Upper lobe of left lung (tissue), 6 donors: ENCODE results near the gene PELI2. TPM values are rescaled to one million over a fixed set of nuclear protein-coding genes. Genes with fewer than 3 reads are reported as not detected.

Source experiments
- ATAC-seq, 2 donors: fragments of 200-7000 bp; cut with Tn5 transposase; one replicate each; pipeline ENCODE4 v1.9.1; 2022; ENCODE audit warnings: mild to moderate bottlenecking in 2 of 2, moderate library complexity in 2 of 2; ENCODE audit not compliant: low FRiP score in 2 of 2
- DNase-seq, 2 donors: peaks; one replicate each; pipeline ENCODE4 v3.0.0-alpha.2; 2019 to 2020
- H3K27ac ChIP-seq, 4 donors: fragments of 200-600 bp; sonication (generic); one replicate each; pipeline ENCODE4 v1.5.1; 2016 to 2019
- H3K27me3 ChIP-seq, 4 donors: fragments of 200-600 bp; sonication (generic); one replicate each; pipeline ENCODE4 v1.5.1; 2017 to 2019
- H3K36me3 ChIP-seq, 4 donors: fragments of 200-600 bp; sonication (generic); one replicate each; pipeline ENCODE4 v1.5.1; 2016 to 2019
- H3K4me1 ChIP-seq, 4 donors: fragments of 200-600 bp; sonication (generic); one replicate each; pipeline ENCODE4 v1.5.1; 2018 to 2019
- H3K4me3 ChIP-seq, 4 donors: fragments of 200-600 bp; sonication (generic); one replicate each; pipeline ENCODE4 v1.5.1; 2017 to 2019; ENCODE audit warnings: mild to moderate bottlenecking in 2 of 4, moderate library complexity in 1 of 4
- H3K9me3 ChIP-seq, 4 donors: fragments of 200-600 bp; sonication (generic); one replicate each; pipeline ENCODE4 v1.5.1; 2018 to 2019
- EP300 ChIP-seq, 4 donors: sonication (generic); formaldehyde crosslinking; IDR thresholded peaks; one replicate each; pipeline ENCODE4 v1.5.1; 2017; ENCODE audit warnings: antibody characterized with exemption in 4 of 4, control low read depth in 2 of 4
- POLR2A ChIP-seq, 4 donors: fragments of 450-650 bp; IDR thresholded peaks; one replicate each; pipeline ENCODE4 v1.5.1; 2016 to 2017; ENCODE audit warnings: antibody characterized with exemption in 4 of 4, mild to moderate bottlenecking in 2 of 4
- POLR2AphosphoS5 ChIP-seq, 2 donors: sonication (generic); formaldehyde crosslinking; IDR thresholded peaks; one replicate each; pipeline ENCODE4 v1.5.1; 2017; ENCODE audit warnings: antibody characterized with exemption in 2 of 2
- whole genome bisulfite sequencing, 2 donors: methylation state at CpG; one replicate each; pipeline ENCODE4 v1.1.5; 2017 to 2018; 5-methylcytosine and 5-hydroxymethylcytosine counted together
- total RNA-seq, 6 donors: library from RNA; depleted of rRNA in 4 of 6; stranded (reverse); fragments of >200 nt in 4 of 6; gene quantifications; one replicate each; pipeline versions ENCODE4 v1.1.0 to v1.2.1, GENCODE V29; 2016 to 2021
- TF ChIP-seq, protein P1 (sequence below), 6 experiments: fragments of 450-650 bp in 4 of 6; fragments of 200-600 bp in 2 of 6; sonication (generic) in 2 of 6; IDR thresholded peaks; one replicate each; pipeline ENCODE4 v1.5.1; 2016 to 2019; ENCODE audit warnings: antibody characterized with exemption in 6 of 6
- donor health status: DM: no; HTN: no; CAD: no; lungs with moderate emphysema.
- donor health status: DM: no; HTN: yes; CAD: no; lungs with severe emphysema.

Gene PELI2
- total RNA-seq, 6 donors from 2014 or later, result 9.0 to 21.6 (median 17.9) TPM

- Histone ChIP-seq H3K4me1 (no peaks in the 10 kb centered on the region), H3K9me3 (no peaks in the 10 kb centered on the region), H3K4me3 (no peak overlapping the region), H3K27me3 (no peaks in the 10 kb centered on the region), H3K36me3 (no peaks in the 10 kb centered on the region), H3K27ac (no peak overlapping the region)
- TF ChIP-seq POLR2A (IDR thresholded peaks at IDR 0.05) (no peak), EP300 (IDR thresholded peaks at IDR 0.05) (no peak), POLR2AphosphoS5 (IDR thresholded peaks at IDR 0.05) (no peak)
- TF ChIP-seq, protein P1, sequence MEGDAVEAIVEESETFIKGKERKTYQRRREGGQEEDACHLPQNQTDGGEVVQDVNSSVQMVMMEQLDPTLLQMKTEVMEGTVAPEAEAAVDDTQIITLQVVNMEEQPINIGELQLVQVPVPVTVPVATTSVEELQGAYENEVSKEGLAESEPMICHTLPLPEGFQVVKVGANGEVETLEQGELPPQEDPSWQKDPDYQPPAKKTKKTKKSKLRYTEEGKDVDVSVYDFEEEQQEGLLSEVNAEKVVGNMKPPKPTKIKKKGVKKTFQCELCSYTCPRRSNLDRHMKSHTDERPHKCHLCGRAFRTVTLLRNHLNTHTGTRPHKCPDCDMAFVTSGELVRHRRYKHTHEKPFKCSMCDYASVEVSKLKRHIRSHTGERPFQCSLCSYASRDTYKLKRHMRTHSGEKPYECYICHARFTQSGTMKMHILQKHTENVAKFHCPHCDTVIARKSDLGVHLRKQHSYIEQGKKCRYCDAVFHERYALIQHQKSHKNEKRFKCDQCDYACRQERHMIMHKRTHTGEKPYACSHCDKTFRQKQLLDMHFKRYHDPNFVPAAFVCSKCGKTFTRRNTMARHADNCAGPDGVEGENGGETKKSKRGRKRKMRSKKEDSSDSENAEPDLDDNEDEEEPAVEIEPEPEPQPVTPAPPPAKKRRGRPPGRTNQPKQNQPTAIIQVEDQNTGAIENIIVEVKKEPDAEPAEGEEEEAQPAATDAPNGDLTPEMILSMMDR (IDR thresholded peaks at IDR 0.05), result no peak
- DNase-seq, result no peak
- no peak for ATAC-seq
- 32 to 36% methylated on average over 2 of the region's 2 CpGs for WGBS, 2 donors
Observed at GRCh38 chr14:56237398-56237797, 119.2 kb downstream of the PELI2 start.

DNA sequence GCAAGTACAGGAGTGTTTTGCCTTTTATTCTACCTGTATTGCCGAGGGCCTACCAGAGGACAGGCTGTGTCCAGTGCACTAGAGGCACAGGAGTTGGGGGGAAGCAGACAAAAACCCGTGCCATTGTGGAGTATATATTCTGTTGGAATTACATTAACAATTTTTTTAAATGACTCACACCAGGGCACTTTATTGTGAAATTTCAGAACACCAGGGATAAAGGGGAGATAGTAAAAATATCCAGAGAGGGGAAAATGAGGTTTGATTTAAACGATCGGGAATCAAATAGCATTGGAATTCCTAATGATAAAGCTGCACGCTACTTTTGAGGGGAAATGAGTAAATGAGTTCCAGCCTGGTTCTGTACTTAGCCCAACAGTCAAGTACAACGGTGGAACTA lies 123.2 kb downstream of the PELI2 start:
- DNase-seq, result no peak
- TF ChIP-seq, protein P1 (IDR thresholded peaks at IDR 0.05), result no peak
- TF ChIP-seq POLR2A (IDR thresholded peaks at IDR 0.05), result no peak
- Histone ChIP-seq H3K4me3 (no peak overlapping the region), H3K27me3 (no peaks in the 10 kb centered on the region), H3K36me3 (no peaks in the 10 kb centered on the region), H3K27ac (no peak overlapping the region), H3K4me1 (peaks cover 0 to 7% (median 3%) of the 10 kb centered on the region in 4 donors), H3K9me3 (no peaks in the 10 kb centered on the region)
- no peak for ATAC-seq
- 84 to 85% methylated on average over 6 of the region's 6 CpGs for WGBS, 2 donors

DNA sequence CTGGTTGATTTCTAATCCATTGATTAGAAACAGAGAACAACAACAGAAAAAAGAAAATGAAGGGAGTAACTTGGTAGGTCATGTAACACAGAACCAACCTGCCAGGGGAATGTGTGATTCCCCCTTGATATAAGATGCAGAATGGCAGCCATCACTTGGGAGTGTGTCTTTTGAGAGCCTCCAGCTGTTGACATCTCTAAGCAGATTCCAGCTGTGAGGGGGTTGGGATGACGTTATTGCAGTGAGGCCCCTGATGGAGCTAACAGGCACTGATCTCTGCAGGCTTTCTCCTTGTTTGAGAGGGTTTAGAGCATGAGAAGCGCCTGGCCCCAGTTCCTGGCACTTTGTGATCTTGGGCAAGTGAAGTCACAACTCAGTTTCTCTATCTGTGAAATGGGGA lies 124.9 kb downstream of the PELI2 start:
- Histone ChIP-seq H3K27ac (no peak overlapping the region), H3K36me3 (no peaks in the 10 kb centered on the region), H3K9me3 (no peaks in the 10 kb centered on the region), H3K4me1 (peaks cover 0 to 7% (median 3%) of the 10 kb centered on the region in 4 donors), H3K27me3 (no peaks in the 10 kb centered on the region), H3K4me3 (no peak overlapping the region)
- no peak for DNase-seq
- TF ChIP-seq POLR2AphosphoS5 (IDR thresholded peaks at IDR 0.05) (no peak), EP300 (IDR thresholded peaks at IDR 0.05) (no peak), POLR2A (IDR thresholded peaks at IDR 0.05) (no peak)
- TF ChIP-seq, protein P1 (IDR thresholded peaks at IDR 0.05), result no peak
- ATAC-seq, result no peak
- 77 to 100% methylated on average over 1 to 2 of the region's 2 CpGs for WGBS, 2 donors

- H3K27me3 ChIP-seq, result no peaks in the 10 kb centered on the region
- no peak overlapping the region for H3K4me3 ChIP-seq
- no peak for TF ChIP-seq EP300 (IDR thresholded peaks at IDR 0.05)
- TF ChIP-seq, protein P1 (IDR thresholded peaks at IDR 0.05), result no peak
- TF ChIP-seq POLR2AphosphoS5 (IDR thresholded peaks at IDR 0.05), result no peak
- TF ChIP-seq POLR2A (IDR thresholded peaks at IDR 0.05), result no peak
- ATAC-seq (peak in 1 of 2 donors; percentile 51), DNase-seq (no peak)
- 49 to 55% methylated on average over 5 of the region's 5 CpGs for WGBS, 2 donors
- H3K9me3 ChIP-seq, result no peaks in the 10 kb centered on the region
- peaks cover 0 to 7% (median 3%) of the 10 kb centered on the region in 4 donors for H3K4me1 ChIP-seq
- no peaks in the 10 kb centered on the region for H3K36me3 ChIP-seq
- H3K27ac ChIP-seq, result no peak overlapping the region
Observed at GRCh38 chr14:56244138-56244789, 126.1 kb downstream of the PELI2 start.
